GM06990 (cell line): Measurements from ENCODE around the gene ABHD1.

Source experiments
- DNase-seq: peaks from one replicate; pipeline ENCODE4 v3.0.0-alpha.2; 2011; ENCODE audit not compliant: insufficient read length; ENCODE audit errors: extremely low read depth
- H3K27me3 ChIP-seq: replicated peaks from 2 replicates; pipeline ENCODE4 v1.6.0; 2011; ENCODE audit warnings: low read length; ENCODE audit not compliant: control insufficient read depth, insufficient read depth
- H3K36me3 ChIP-seq: 2 replicates; pipeline ENCODE4 v1.5.1; 2011; ENCODE audit warnings: low read length; ENCODE audit not compliant: control insufficient read depth, insufficient read depth
- H3K4me3 ChIP-seq: replicated peaks from 2 replicates; pipeline ENCODE4 v1.5.1; 2011; ENCODE audit warnings: low read depth, mild to moderate bottlenecking, control low read depth, low read length
- TF ChIP-seq, protein P1 (sequence below): IDR thresholded peaks from 2 replicates; pipeline ENCODE4 v1.5.1; 2011; ENCODE audit warnings: low read length, control low read depth, mild to moderate bottlenecking, inconsistent platforms; ENCODE audit not compliant: insufficient read depth, poor library complexity, severe bottlenecking

Gene ABHD1

DNA sequence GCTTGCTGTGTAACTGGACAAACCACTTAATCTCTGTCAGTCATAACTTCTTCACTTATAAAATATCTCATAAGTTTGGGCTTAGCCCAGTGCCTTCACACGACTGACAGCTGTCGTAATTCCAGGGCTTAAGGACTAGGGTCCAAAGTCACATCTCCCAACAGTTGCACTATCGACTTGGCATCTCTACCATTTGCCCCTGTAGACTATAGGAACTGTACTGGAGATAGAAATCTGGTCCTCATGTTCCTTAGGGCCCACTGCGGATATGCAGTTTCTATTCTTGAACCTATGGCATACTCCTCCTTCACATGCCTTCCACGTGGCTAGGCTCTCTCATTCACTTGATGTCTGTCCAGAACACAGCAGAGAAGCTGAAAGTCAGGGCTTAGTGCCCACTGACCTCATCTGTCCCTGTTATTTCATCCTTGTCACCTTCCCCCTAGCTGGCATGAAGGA lies 2.7 kb downstream of the ABHD1 start:
- peaks cover 12% of the 10 kb centered on the region for H3K36me3 ChIP-seq
- no peaks in the 10 kb centered on the region; the same call in 1 of the 2 replicates for H3K27me3 ChIP-seq
- H3K4me3 ChIP-seq: no peak overlapping the region
- TF ChIP-seq, protein P1, sequence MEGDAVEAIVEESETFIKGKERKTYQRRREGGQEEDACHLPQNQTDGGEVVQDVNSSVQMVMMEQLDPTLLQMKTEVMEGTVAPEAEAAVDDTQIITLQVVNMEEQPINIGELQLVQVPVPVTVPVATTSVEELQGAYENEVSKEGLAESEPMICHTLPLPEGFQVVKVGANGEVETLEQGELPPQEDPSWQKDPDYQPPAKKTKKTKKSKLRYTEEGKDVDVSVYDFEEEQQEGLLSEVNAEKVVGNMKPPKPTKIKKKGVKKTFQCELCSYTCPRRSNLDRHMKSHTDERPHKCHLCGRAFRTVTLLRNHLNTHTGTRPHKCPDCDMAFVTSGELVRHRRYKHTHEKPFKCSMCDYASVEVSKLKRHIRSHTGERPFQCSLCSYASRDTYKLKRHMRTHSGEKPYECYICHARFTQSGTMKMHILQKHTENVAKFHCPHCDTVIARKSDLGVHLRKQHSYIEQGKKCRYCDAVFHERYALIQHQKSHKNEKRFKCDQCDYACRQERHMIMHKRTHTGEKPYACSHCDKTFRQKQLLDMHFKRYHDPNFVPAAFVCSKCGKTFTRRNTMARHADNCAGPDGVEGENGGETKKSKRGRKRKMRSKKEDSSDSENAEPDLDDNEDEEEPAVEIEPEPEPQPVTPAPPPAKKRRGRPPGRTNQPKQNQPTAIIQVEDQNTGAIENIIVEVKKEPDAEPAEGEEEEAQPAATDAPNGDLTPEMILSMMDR: no peak
- no peak for DNase-seq

DNA sequence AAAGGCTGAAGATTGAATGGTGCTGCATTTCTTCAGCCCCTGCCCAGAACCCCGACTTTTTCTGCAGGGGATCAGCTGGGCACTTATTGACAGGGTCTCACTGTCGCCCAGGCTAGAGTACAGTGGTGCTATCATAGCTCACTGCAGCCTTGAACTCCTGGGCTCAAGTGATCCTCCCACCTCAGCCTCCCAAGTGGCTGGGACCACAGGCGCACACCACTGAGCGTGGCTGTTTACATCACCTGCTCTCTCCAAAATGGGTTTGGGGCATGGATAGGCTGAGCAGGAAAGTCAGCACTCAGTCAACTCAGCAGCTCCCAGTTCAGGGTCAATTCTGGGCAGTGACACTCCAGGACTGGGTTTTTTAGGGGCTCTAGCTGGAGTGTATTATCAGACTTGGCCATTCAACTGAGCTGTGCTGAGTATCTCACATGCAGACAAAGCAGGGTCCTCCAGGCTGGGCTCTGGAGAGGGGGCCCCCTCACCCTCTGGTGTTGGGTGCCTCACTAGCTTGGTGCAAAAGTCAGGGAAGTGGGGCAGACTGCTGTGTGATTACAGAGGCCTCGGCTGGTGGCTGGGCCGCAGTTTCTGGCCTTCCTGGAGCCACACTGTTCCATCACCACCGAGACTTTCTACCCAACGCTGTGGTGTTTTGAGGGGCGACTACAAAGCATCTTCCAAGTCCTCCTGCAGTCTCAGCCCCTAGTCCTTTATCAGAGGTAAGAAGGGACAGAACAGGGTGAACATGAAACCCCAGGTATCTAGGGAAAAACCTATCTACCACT lies 4.5 kb downstream of the ABHD1 start:
- Histone ChIP-seq H3K36me3 (peaks cover 28% of the 10 kb centered on the region), H3K27me3 (no peaks in the 10 kb centered on the region; the same call in 1 of the 2 replicates), H3K4me3 (no peak overlapping the region)
- no peak for DNase-seq
- TF ChIP-seq, protein P1: no peak

DNA sequence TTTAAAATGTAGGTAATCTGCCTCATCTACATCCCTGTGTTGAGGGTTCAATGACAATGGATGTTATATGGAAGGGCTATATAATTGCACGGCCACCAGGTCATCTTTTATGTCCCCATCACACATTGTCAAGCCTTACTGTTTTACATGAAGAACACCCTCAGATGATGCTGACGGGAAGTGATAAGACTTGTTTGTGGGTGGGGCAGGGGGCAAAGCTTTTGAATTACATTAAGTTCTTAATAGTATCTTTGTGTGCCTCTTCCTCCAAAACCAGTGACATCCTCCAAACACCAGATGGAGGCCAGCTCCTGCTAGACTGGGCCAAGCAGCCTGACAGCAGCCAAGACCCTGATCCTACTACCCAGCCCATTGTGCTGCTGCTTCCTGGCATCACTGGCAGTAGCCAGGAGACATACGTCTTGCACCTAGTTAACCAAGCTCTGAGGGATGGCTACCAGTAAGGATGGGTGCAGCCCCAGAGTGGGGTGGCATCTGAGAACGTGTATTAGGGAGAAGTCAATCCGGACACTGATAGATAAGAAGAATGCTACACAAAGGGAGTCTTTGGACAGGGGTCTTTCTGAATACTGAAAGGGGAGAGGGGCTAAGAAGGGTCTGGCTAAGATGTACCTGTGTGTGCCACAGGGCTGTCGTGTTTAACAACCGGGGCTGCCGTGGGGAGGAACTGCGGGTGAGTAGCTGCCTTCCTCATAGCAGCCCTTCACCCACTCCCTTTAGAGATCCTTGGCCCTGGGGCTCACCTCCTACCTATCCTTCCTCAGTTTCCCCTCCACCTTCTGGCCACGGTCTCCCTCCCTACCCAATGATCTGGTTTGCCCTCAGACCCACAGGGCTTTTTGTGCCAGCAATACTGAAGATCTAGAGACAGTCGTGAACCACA lies 5.3 kb downstream of the ABHD1 start:
- H3K27me3 ChIP-seq: no peaks in the 10 kb centered on the region
- H3K4me3 ChIP-seq: no peak overlapping the region
- DNase-seq: no peak
- peaks cover 29% of the 10 kb centered on the region for H3K36me3 ChIP-seq
- TF ChIP-seq, protein P1: no peak

DNA sequence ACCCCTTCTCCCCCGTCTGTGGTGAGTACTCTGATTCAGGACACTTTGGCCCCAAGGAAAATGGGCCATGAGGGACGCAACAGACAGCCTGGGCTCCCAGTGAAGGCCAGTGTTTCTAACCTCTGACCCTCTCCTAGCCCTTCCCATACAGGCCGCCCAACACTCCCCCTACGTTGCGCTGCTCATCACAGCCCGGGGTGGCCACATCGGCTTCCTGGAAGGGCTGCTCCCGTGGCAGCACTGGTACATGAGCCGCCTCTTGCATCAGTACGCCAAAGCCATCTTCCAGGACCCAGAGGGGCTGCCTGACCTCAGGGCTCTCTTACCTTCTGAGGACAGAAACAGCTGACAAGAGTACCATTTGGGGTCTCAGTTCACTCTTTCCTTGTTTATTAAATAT lies 6.8 kb downstream of the ABHD1 start:
- Histone ChIP-seq H3K4me3 (no peak overlapping the region), H3K27me3 (no peaks in the 10 kb centered on the region), H3K36me3 (peaks cover 29% of the 10 kb centered on the region)
- DNase-seq: no peak
- TF ChIP-seq, protein P1: no peak

DNA sequence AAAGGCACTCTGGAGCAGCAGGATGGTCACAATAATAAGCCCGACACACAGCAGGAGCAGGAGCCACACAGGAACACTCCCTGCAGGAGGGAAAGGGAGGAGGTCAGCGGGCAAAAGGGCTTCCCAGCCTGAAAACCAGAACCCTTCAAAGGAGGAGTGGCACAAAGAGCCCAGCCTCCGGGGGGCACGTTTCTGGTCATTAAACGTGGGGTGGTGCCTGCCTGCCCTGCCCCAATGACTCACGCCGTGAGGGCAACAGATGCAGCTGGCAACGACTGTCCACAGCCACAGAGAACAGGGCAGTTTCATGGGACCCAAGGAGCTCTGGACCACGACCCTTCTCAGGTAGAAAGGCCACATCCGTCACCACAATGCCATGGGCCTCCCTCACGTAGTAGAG lies 7.8 kb downstream of the ABHD1 start:
- H3K36me3 ChIP-seq: peaks cover 29% of the 10 kb centered on the region
- no peaks in the 10 kb centered on the region for H3K27me3 ChIP-seq
- TF ChIP-seq, protein P1: no peak

More for the DNA sequence above, 7.8 kb downstream of the ABHD1 start:
- no peak overlapping the region for H3K4me3 ChIP-seq
- no peak for DNase-seq
